ENCODE measurements around the gene LZTR1. TPM values are rescaled to one million over a fixed set of nuclear protein-coding genes. Genes with fewer than 3 reads are reported as not detected.

The LZTR1 gene
- total RNA-seq, 4 donors from 2014 or later: 40.2 to 90.5 (median 59.3) TPM

DNA sequence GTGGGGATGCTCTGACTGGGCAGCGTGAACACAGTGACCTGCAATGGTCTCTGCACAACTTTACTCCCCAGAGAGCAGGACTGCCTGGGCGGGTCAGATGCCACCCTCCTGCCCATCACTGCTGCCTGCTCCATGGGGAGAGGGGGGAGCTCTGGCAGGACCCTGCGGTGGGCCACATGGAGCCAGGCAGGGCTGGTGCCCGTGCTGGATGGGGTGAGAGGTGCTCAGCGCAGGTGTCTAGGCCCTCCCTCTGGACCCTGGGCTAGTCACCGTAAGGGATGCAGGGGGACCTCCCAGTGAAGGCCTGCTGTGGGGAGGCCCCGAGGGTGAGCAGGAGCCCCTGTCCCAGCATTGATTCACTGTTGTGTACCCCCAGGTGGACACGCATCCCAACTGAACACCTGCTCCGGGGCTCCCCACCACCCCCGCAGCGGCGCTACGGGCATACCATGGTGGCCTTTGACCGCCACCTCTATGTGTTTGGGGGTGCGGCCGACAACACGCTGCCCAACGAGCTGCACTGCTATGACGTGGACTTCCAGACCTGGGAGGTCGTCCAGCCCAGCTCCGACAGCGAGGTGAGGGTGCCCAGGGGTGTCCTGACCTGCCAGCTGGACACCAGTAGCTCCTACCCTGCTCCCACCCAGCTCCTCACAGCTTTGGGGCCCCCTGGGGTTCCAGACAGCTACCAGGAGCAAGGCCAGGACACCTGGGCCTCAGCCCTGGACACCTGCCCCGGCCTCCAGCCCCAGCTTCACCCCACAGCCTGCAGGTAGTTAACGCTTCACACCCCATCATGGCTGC lies 9.4 kb downstream of the LZTR1 start:
- H3K4me3 ChIP-seq: no peak overlapping the region
- intact Hi-C loops (cut with DNase I; ENCODE audit: low total_unique reads): no loop called here
- TF ChIP-seq POLR2AphosphoS5 (IDR thresholded peaks at IDR 0.05): no peak
- no peak for TF ChIP-seq POLR2A (IDR thresholded peaks at IDR 0.05)
- TF ChIP-seq, protein P1, sequence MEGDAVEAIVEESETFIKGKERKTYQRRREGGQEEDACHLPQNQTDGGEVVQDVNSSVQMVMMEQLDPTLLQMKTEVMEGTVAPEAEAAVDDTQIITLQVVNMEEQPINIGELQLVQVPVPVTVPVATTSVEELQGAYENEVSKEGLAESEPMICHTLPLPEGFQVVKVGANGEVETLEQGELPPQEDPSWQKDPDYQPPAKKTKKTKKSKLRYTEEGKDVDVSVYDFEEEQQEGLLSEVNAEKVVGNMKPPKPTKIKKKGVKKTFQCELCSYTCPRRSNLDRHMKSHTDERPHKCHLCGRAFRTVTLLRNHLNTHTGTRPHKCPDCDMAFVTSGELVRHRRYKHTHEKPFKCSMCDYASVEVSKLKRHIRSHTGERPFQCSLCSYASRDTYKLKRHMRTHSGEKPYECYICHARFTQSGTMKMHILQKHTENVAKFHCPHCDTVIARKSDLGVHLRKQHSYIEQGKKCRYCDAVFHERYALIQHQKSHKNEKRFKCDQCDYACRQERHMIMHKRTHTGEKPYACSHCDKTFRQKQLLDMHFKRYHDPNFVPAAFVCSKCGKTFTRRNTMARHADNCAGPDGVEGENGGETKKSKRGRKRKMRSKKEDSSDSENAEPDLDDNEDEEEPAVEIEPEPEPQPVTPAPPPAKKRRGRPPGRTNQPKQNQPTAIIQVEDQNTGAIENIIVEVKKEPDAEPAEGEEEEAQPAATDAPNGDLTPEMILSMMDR (IDR thresholded peaks at IDR 0.05): no peak
- TF ChIP-seq EP300 (IDR thresholded peaks at IDR 0.05; ENCODE audit: low read depth): no peak
- H3K27me3 ChIP-seq: no peaks in the 10 kb centered on the region
- in situ Hi-C loops (cut with MboI; ENCODE audit: low pct_ligation_motif_present in 1 of 4, low pct_unique_long_range_greater_than_20kb in 1 of 4, low sequenced_read_pairs in 3 of 4): no loop called here
- H3K9me3 ChIP-seq: no peaks in the 10 kb centered on the region
- H3K27ac ChIP-seq: no peak overlapping the region
- H3K36me3 ChIP-seq: peaks cover 0 to 22% (median 0%) of the 10 kb centered on the region in 4 donors
- H3K4me1 ChIP-seq: no peaks in the 10 kb centered on the region
- no peak for DNase-seq
- 91% methylated on average over 19 of the region's 24 CpGs; no CpG with 5 or more reads in 1 of the 2 donors for WGBS, 2 donors (ENCODE audit: low coverage in 1 of 2)

DNA sequence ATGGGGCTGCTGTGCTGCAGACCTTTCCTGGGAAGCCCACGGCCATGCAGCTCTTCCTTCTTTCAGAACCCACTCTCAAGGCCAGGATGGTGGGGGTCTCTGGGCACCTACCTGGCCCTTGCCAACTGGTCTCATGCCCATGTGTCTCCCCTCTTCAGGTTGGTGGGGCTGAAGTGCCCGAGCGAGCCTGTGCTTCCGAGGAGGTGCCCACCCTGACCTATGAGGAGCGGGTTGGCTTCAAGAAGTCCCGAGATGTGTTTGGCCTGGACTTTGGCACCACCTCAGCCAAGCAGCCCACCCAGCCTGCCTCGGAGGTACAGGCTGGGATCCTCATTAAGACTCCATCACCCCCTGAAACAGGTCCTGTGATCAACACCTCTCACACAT lies 10.0 kb downstream of the LZTR1 start:
- Histone ChIP-seq H3K4me3 (no peak overlapping the region), H3K27me3 (no peaks in the 10 kb centered on the region), H3K9me3 (no peaks in the 10 kb centered on the region), H3K4me1 (no peaks in the 10 kb centered on the region), H3K36me3 (peaks cover 0 to 17% (median 0%) of the 10 kb centered on the region in 4 donors), H3K27ac (no peak overlapping the region)
- 92% methylated on average over 7 of the region's 7 CpGs; no CpG with 5 or more reads in 1 of the 2 donors for WGBS, 2 donors (ENCODE audit: low coverage in 1 of 2)
- no peak for DNase-seq
- in situ Hi-C loops (cut with MboI; ENCODE audit: low pct_ligation_motif_present in 1 of 4, low pct_unique_long_range_greater_than_20kb in 1 of 4, low sequenced_read_pairs in 3 of 4) (no loop called here), intact Hi-C loops (cut with DNase I; ENCODE audit: low total_unique reads) (no loop called here)
- no peak for TF ChIP-seq POLR2AphosphoS5 (IDR thresholded peaks at IDR 0.05)
- TF ChIP-seq, protein P1 (IDR thresholded peaks at IDR 0.05): no peak
- no peak for TF ChIP-seq EP300 (IDR thresholded peaks at IDR 0.05; ENCODE audit: low read depth)
- TF ChIP-seq POLR2A (IDR thresholded peaks at IDR 0.05): no peak

GRCh38 chr22:20992456-20993303 lies 10.6 kb downstream of the LZTR1 start:
- Histone ChIP-seq H3K4me1 (no peaks in the 10 kb centered on the region), H3K27me3 (no peaks in the 10 kb centered on the region), H3K36me3 (peaks cover 0 to 13% (median 0%) of the 10 kb centered on the region in 4 donors), H3K9me3 (no peaks in the 10 kb centered on the region), H3K27ac (no peak overlapping the region), H3K4me3 (no peak overlapping the region)
- no peak for TF ChIP-seq POLR2AphosphoS5 (IDR thresholded peaks at IDR 0.05)
- TF ChIP-seq EP300 (IDR thresholded peaks at IDR 0.05; ENCODE audit: low read depth): no peak
- TF ChIP-seq POLR2A (IDR thresholded peaks at IDR 0.05): no peak
- TF ChIP-seq, protein P1 (IDR thresholded peaks at IDR 0.05): no peak
- no peak for DNase-seq
- in situ Hi-C loops (cut with MboI; ENCODE audit: low pct_ligation_motif_present in 1 of 4, low pct_unique_long_range_greater_than_20kb in 1 of 4, low sequenced_read_pairs in 3 of 4): no loop called here
- intact Hi-C loops (cut with DNase I; ENCODE audit: low total_unique reads): no loop called here
- 67 to 91% methylated on average over 3 to 21 of the region's 21 CpGs for WGBS, 2 donors (ENCODE audit: low coverage in 1 of 2)

All from transverse colon (tissue), 4 donors.